ENCODE measurements around the gene TNPO3. TPM values are rescaled to one million over a fixed set of nuclear protein-coding genes. Genes with fewer than 3 reads are reported as not detected.

Gene TNPO3
- 10 to 100 TPM; 44.7 to 49.3 (median 46.7) TPM for polyA plus RNA-seq (ENCODE audit: insufficient read length in 3 of 3)
- long read RNA-seq, donor 1, full-length matches to known transcripts: 2 of 23 reads
- long read RNA-seq, donor 1, partial matches to known transcripts: 21 of 23 reads
- long read RNA-seq, donor 1, other reads (novel, unspliced or antisense): 0 of 23 reads
- long read RNA-seq, donor 2, full-length matches to known transcripts: 6 of 27 reads
- long read RNA-seq, donor 2, partial matches to known transcripts: 21 of 27 reads
- long read RNA-seq, donor 2, other reads (novel, unspliced or antisense): 0 of 27 reads
- long read RNA-seq, donor 3, full-length matches to known transcripts: 7 of 20 reads
- long read RNA-seq, donor 3, partial matches to known transcripts: 13 of 20 reads
- long read RNA-seq, donor 3, other reads (novel, unspliced or antisense): 0 of 20 reads
- long read RNA-seq, donor 4, full-length matches to known transcripts: 5 of 13 reads
- long read RNA-seq, donor 4, partial matches to known transcripts: 8 of 13 reads
- long read RNA-seq, donor 4, other reads (novel, unspliced or antisense): 0 of 13 reads
- long read RNA-seq, donor 5, partial matches to known transcripts: 0 of 1 reads
- long read RNA-seq, donor 5, other reads (novel, unspliced or antisense): 0 of 1 reads
- long read RNA-seq, donor 6, full-length matches to known transcripts: 2 of 8 reads
- long read RNA-seq, donor 6, partial matches to known transcripts: 6 of 8 reads
- long read RNA-seq, donor 6, other reads (novel, unspliced or antisense): 0 of 8 reads
- long read RNA-seq, donor 7, full-length matches to known transcripts: 7 of 21 reads
- long read RNA-seq, donor 7, partial matches to known transcripts: 14 of 21 reads
- long read RNA-seq, donor 7, other reads (novel, unspliced or antisense): 0 of 21 reads
- long read RNA-seq, donor 8, full-length matches to known transcripts: 3 of 3 reads
- long read RNA-seq, donor 8, partial matches to known transcripts: 0 of 3 reads
- long read RNA-seq, donor 8, other reads (novel, unspliced or antisense): 0 of 3 reads
- long read RNA-seq, donor 9, full-length matches to known transcripts: 4 of 22 reads
- long read RNA-seq, donor 9, partial matches to known transcripts: 18 of 22 reads
- long read RNA-seq, donor 9, other reads (novel, unspliced or antisense): 0 of 22 reads
- long read RNA-seq, donor 10, partial matches to known transcripts: 20 of 20 reads
- long read RNA-seq, donor 10, other reads (novel, unspliced or antisense): 0 of 20 reads
- long read RNA-seq, donor 11, full-length matches to known transcripts: 2 of 24 reads
- long read RNA-seq, donor 11, partial matches to known transcripts: 22 of 24 reads
- long read RNA-seq, donor 11, other reads (novel, unspliced or antisense): 0 of 24 reads
- long read RNA-seq, donor 12, full-length matches to known transcripts: 6 of 45 reads
- long read RNA-seq, donor 12, partial matches to known transcripts: 39 of 45 reads
- long read RNA-seq, donor 12, other reads (novel, unspliced or antisense): 0 of 45 reads
- long read RNA-seq, donor 13, full-length matches to known transcripts: 3 of 3 reads
- long read RNA-seq, donor 13, partial matches to known transcripts: 0 of 3 reads
- long read RNA-seq, donor 13, other reads (novel, unspliced or antisense): 0 of 3 reads
- long read RNA-seq, donor 14, full-length matches to known transcripts: 10 of 26 reads
- long read RNA-seq, donor 14, partial matches to known transcripts: 16 of 26 reads
- long read RNA-seq, donor 14, other reads (novel, unspliced or antisense): 0 of 26 reads
- long read RNA-seq, donor 15, full-length matches to known transcripts: 5 of 18 reads
- long read RNA-seq, donor 15, partial matches to known transcripts: 13 of 18 reads
- long read RNA-seq, donor 15, other reads (novel, unspliced or antisense): 0 of 18 reads
- long read RNA-seq, donor 16, full-length matches to known transcripts: 5 of 20 reads
- long read RNA-seq, donor 16, partial matches to known transcripts: 15 of 20 reads
- long read RNA-seq, donor 16, other reads (novel, unspliced or antisense): 0 of 20 reads

DNA sequence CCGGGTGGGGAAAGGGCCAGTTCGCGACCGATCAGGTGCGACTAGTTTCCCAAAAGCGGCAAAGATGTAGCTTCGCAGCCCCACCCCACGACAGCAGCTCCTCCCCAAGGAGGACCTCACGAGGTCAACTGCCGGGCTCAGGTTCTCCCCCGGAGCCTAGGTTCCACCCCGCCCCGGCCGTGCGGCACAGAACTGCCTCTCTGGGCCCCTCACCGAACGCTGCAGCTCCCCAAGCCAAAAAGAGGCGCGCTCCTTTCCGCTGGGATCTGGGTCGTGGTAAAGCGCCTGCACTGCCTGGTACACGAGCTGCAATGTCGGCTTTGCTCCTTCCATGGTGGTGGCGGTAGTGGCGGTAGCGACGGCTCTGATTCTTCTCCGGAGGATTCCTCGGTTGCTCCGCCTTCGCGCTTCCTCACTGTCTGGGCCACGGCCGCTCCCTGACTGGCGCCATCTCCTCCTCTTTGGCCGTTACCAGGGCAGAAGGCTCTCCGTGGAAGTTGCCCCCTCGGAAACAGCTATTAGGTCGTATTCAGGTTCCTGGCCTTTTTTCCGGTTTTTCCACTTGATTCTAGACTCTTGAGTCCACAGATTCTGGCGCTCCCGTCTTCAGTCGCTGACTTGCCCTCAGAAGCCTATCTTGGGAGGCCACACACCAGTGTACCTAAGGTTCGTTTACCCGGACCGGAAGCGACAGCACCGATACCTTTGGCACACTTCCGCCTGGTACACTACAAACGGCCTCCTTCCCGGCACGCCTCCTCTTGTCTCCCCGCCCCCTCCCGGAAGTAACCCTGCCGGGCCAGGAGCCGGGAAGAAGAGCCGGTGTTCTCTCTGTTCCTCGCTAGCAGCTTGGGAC lies at the start of gene TNPO3:
TNPO3 (minus strand) TSS at position 674 of the 856 bp plus-strand sequence; CDS start at position 333, 341 bp downstream.
- DNase-seq: peak; percentile 93

- no peak for DNase-seq
Measured at GRCh38 chr7:129103561-129104324, 48.8 kb upstream of the TNPO3 start.

DNA sequence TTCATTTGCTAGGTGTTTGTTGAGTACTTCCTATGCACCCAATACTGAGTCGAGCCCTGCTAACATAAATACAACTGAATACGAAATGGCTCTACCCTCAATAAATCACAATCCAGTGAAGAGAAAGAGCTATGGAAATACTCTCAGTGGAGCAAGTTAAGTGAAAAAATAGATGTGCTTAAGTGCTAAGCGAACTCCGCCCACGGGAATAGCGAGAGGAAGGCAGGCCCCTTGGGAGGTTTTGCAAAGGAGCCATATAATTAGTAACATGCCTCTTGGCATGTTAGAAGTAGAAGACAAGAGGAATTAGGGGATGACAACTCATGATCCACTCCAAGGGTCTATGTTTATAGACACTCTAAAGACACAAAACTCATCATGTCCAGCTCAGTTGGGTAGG lies 46.8 kb upstream of the TNPO3 start:
- DNase-seq: no peak

- no peak for DNase-seq
Measured at GRCh38 chr7:129100827-129101166, 45.9 kb upstream of the TNPO3 start.

DNA sequence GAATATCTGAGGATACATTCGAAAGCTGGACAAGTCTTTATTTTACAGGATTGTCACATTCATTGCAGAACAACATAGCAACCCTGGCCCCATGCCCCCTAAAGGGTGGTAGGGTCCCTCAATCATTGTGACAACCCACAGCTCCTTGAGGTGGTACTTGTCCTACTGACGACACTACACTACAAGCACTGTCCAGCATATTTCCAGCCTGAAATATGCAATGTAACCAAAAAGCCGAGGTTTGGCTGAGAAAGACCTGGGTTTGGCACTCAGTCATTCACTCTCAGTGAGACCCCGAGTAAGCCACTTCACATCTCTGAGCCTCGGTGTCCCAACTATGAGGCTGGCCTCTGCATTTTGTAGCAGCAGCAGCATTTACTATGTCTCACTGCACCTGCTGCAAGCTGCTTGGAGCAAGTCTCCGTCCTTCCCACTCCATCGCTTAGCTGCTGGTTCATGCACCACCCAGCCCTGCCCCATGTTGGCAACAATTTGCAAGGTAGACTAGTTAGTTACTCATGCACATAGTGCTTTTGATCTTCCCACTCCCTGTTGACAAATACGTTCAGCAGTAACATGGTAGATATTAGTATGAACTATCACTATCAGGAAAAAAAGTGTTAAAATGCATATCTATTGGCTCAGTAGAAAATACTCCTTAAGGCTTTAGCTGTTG lies 43.6 kb upstream of the TNPO3 start:
- DNase-seq: no peak

- DNase-seq: no peak
Measured at GRCh38 chr7:129095258-129095657, 40.3 kb upstream of the TNPO3 start.

DNA sequence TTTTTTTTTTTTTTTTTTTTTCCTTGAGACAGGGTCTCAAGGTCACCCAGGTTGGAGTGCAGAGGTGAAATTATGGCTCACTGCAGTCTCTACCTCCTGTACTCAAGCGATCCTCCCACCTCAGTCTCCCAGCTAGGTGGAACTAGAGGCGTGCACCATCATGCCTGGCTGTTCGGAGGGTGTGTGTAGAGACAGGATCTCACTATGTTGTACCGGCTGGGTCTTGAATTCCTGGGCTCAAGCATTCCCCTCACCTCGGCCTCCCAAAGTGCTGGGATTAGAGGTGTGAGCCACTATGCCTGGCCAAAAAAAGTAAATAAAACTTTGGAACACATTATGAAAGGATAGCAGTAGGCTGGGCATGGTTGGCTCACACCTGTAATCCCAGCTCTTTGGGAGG lies 39.6 kb upstream of the TNPO3 start:
- no peak for DNase-seq

DNA sequence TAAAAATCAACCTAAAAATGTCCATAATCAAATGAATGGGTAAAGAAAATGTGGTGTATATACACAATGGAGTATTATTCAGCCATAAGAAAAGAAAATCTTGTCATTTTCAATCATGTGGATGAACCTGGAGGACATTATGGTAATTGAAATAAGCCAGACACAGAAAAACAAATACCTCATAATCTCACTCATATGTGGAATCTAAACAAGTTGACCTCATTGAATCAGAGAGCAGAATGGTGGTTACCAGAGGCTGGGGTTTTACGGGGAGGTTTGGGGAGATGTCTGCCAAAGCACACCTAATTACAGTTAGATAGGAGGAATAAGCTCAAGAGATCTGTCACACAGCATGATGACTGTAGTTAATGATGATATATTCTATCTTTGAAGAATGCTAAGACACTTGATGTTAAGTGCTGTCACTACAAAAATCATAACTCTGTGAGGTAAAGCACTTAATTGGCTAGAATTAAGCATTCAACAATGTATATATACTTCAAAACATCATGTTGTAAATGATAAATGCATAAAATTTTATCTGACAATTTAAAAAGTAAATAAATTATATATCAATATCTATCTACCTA lies 39.1 kb upstream of the TNPO3 start:
- no peak for DNase-seq

DNA sequence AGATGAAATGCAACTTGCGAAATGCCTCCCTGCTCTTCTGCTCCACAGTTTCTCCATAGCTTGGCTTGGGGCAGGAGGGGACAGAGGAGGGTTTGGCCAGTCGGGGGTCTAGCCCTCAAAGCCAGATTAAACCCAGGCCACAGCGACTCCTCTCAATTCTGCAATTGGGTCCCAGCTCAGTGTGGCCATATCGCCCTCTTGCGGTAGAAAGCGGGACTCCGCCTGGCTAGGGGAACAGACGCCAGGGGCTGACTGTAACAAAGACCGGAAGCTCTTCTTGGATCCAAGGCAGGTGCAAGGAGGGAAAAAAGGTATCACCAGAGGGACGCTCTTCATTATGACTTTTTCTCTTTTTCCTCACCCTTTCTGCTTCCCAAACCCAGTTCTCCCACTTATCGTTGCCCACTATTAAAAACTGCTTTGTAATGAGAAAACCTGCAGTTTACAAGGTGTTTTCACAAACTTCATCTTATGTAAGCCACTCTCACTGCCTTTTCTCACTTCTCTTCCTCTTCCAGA lies 36.6 kb upstream of the TNPO3 start:
- DNase-seq: peak; percentile 78

DNA sequence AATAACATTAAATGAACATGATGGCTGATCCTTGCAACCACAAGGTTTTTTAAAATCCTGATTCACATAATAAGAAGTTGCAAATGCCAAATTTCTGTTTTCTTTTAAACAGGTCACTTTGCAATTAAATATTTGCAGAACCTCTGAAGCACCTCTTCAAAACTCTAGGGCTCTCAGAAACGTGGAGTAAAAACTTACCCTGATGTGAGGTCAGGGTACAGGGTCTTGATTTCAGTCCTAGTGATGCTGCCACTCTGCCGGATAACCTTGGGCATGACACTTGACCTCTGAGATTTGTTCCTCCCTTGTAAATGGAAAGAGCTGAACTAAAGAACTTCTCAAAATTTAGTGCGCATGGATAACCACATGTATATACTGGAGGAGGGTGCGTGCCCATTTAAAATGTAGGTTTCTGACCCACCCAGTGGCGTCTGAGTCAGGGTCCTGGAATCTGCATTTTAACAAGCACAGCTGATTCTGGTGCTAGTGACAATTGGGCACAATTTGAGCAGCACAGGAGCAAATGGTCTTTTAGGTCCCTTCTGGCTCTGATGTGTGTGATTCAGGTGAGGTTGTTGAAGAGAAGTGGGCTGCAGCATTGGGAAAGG lies 35.5 kb upstream of the TNPO3 start:
- DNase-seq: no peak

GRCh38 chr7:129089521-129090212 lies 34.8 kb upstream of the TNPO3 start:
- no peak for DNase-seq

DNA sequence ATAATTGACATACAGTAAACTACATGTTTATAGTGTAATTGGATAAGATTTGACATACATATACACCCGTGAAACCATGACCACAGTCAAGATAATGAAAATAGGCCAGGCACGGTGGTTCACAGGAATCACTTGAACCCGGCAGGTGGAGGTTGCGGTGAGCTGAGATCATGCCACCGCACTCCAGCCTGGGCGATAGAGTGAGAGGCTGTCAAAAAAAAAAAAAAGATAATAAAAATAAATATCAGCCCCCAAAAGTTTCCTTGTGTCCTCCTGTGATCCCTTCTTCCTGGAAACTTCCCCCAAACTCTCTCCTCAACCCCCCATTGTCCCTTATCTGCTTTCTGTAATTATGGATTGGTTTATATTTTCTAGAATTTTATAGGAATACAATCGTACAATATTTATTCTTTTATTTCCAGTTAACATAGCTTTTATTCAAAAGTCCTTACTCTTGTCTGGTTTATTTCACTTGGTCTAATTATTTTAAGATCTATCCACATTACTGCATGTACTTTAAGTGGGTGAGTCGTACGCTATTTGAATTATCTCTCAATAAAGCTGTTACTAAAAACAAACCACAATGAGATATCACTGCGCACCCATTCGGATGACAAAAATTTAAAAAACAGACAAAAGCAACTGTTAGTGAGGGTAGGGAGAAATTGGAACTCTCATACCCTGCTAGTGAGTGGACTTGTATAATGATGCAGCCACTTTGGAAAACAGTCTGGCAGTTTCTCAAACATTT lies 30.1 kb upstream of the TNPO3 start:
- DNase-seq: no peak

DNA sequence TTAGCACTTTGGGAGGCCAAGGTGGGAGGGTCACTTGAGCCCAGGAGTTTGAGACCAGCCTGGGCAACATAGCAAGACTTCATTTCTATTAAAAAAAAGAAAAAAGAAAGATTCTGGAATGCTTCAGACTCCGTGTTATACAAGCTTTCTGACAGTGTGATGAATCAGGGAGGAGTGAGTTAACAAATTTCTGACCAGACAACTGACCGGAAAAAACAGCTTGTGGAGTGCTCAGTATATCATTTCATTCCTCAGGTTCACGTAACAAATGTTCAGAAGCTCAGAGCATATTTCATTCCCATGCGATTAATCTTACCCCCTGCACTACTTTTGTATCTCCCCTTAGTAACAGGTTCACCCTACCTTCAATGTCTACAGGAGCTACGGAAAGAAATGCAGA lies 28.6 kb upstream of the TNPO3 start:
- no peak for DNase-seq

DNA sequence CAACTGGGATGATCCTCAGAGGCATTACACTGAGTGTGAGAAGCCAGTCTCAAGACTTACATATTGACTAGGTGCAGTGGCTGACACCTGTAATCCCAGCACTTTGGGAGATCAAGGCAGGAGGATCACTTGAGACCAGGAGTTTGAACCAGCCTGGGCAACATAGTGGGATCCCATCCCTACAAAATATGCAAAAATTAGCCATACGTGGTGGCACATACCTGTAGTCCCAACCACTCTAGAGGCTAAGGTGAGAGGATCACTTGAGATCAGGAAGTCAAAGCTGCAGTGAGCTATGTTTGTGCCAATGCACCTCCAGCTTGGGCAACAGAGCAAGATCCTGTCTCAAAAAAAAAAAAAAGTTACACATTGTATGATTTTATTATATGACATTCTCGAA lies 23.5 kb upstream of the TNPO3 start:
- DNase-seq: no peak

GRCh38 chr7:129076886-129077285 lies 22.0 kb upstream of the TNPO3 start:
- DNase-seq: no peak

DNA sequence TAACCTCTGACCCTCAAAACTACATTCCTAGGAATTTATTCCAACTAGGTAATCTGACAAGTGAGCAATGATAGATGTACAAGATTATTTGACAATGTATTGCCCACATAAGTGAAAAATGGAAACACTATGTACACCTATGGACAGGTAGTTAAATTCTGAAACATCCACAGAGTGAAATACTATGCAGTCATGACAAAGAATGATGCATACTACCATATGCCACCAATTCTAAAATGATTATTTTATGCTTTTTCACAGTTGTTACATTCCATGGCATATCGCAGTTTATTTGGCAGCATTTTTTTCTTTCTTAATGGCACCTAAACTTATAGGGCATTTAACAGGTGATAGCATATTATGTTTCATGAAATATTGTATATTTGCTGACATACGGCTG lies 20.1 kb upstream of the TNPO3 start:
- DNase-seq: no peak
